Smooth muscle cell of the coronary artery (primary cell): ENCODE data around the gene NRTN. TPM values are rescaled to one million over a fixed set of nuclear protein-coding genes. Genes with fewer than 3 reads are reported as not detected.

Source experiments
- total RNA-seq: library from RNA; depleted of rRNA; stranded (reverse); fragments of >200 nt; gene quantifications from 2 replicates; pipeline ENCODE4 v1.2.3, GENCODE V29; 2014; ENCODE audit warnings: low replicate concordance

NRTN gene, protein sequence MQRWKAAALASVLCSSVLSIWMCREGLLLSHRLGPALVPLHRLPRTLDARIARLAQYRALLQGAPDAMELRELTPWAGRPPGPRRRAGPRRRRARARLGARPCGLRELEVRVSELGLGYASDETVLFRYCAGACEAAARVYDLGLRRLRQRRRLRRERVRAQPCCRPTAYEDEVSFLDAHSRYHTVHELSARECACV
- total RNA-seq: not detected in 2 replicates

DNA sequence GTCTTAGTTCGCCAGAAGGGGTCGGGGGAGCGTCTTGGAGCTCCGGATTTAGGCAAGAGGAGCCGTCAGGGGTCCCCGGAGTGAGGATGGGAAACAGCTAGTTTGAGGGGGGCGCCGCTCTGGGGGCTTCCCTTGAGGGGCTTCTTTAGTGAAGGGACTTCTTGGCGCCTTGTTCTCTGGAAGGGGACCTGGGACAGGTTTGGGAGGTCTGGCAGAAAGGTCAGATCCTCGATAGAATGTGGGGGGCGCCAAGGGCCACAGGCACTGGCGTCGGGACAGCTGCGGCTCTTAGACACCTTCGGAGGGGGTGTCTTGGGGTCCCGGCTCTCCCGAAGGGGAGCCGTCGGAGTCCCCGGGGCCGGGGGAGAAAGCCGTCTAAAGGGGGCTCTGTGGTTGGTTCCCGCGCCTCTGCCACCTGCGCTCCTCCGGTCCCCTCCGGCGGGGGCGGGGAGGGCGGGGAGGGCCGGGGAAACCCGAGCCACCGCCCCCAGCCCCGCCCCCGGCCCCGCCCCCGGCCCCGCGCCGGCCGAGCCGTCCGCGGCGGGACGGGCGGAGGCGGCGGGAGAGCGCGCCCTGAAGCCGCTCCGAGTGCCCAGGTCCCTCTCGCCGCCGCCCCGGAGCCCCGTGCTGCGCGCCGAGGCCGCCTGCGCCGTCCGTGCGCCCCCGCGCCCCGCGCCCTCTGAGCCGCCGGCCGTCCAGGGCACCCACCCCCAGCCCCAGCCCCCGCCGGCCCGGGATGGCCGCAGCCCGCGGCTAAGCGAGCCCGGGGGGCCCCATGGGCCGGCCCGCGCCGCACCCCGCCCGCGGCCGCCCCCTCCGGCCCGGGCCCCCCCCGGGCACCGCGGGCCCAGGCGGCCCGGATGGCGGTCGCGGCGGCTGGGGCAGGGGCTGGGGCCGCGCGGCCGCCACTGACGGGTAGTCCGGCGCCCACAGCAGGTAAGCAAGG is at the start of gene NRTN:
NRTN (plus strand) TSS at position 552 of the 946 bp plus-strand sequence. CDS start 19,099 bp downstream, outside the sequence.

DNA sequence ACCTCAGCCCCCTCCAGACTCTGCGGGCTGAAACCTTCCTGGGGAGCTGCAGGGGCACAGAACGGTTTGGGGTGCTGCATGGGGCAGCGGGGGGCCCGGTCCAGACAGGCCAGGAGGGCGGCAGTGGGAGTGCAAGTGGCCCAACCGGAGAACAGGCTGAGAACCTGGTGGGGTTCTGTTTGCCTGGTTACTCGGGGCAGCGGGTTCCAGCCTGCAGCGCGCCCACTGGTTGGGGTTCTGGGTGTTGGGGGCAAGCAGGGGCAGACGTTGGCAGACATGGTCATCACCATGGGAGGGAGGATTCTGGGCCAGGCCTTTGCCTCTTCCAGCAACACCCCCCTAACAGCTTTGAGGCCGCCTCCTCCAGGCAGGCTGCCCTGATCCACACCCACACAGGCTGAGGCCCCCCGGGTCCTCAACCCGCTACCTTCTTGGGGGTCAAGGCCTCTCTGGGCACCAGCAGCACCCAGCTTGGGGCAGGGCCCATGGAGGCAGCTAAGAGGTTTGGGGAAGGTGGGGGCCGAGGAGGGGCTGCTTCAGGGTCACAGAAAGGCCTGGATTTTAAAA is 20.2 kb upstream of the NRTN start, which contains the start of gene PRR22:
PRR22 (minus strand) TSS at position 166 of the 567 bp plus-strand sequence; CDS start at position 80, 86 bp downstream.

DNA sequence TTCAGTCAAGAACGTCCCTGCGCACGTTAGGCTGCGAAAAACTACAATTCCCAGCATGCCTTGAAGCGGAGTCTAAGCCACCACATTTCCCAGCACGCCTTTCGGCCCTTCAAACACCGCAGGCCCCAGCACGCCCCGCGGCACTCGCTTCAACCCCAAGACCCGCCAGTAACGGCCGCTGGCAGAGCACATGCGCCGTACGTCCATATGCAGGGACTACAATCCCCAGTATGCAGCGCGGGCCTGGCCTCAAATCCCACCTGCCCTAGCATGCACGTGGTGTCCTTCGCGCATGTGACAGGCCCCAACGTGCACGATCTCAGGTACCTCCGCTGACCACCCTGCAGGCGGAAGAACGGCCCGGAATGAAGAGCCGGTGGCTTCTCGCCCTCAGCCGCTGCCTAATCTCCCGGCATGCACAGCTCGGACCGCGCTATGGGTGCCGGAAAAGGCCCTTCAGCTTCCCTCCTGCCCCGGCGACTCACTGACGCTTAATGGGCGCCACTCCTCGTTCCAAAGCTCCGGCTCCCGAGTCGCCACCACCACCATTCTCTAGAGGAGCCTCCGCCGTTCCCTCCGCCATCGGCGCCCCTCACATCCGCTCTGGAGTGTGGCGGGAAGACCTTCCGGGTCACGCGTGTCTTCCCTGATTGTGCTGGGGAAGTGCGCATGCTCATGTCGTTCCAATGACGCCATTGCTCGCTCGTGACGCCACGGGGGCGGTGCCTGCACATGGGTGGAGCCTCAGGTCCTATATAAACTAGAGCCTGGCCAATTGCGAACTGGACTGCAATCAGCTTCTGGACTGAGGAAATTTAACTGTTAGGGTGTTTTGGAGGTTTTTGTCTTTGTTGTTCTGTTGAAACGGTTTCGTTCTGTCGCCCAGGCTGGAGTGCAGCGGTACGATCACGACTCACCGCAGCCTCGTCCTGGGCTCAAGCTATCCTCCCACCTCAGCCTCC is 14.0 kb upstream of the NRTN start, which contains the start of gene DUS3L:
DUS3L (minus strand) TSS at position 605 of the 962 bp plus-strand sequence; CDS start at position 583, 22 bp downstream.

DNA sequence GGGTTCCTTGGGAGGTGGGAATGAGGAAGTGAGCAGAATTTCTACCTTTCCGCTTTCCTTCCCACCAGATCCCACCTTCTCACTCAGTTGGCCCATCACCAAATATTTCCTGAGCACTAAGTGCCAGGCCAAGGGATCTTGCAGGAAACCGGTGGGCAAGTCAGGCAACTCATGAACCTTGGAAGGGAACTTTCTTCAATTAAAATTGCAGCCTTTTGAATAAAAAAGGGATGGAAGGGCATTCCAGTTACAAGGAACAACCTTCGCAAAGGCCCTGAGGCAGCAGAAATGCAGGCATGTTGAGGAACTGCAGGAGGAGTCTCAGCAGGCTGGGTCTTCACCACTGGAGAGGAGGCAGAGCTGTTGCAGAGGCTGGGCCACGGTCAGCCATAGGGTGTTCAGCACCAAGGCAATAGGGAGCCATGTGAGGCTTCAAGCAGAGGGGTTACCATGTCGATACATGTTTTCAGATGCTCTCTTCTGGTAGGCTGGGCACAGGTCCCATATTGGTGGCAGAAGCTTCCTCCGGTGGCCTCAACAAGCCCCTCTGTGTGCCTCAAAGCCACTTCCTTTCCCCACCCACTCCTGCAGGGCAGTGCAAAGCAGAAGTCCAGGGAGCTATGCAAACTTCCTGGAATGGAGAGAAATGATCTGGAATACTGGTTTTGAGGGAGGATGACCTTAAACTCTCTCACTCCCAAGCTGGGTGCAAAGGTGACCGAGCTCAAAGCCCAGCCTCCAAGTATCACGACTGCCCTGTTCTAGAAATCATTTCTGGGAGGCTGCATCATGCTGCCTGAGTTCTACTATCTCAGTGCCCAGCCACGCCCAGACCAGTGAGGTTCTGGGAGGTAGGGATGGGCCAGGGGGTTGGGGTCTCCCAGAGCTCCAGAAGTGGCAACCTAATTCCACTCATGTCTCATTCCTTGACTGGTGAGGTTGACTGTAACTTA is 34.5 kb downstream of the NRTN start, which contains the start of gene FUT6:
FUT6 (minus strand) TSS at position 638 of the 953 bp plus-strand sequence. CDS start 7,135 bp downstream, outside the sequence.

DNA sequence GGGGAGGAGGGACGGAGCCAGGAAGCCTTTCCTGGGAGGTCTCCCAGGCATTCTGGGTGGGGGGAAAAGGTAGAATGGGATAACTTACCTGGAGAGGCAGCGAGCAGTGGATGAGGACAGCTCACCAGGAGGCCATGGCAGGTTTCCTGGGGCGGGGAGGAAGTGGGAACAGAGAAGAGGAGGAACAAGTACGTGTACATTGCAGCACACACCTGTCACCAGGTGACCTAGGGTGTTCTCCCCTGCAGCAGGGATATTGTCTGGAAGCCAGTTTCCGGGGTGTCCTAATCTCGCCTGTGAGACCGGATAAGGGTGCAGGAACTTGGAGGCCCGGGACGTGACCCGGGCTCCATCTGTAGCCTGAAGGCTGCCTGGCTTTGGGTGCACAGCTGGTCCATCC is 46.4 kb downstream of the NRTN start, which contains the start of gene FUT3:
FUT3 (minus strand) TSS at position 148 of the 400 bp plus-strand sequence.

Other genes starting within 250 kb of the NRTN start
- under 0.01 and 0.08 TPM in 2 replicates for gene TINCR, start 237.1 kb upstream of the NRTN start, total RNA-seq
- gene SAFB2, start 182.3 kb upstream of the NRTN start, total RNA-seq: 24.9 and 72.8 TPM in 2 replicates
- 44.8 and 50.3 TPM in 2 replicates for gene SAFB, start 182.0 kb upstream of the NRTN start, total RNA-seq
- 50.3 and 83.6 TPM in 2 replicates for gene MICOS13, start 124.6 kb upstream of the NRTN start, total RNA-seq
- 10.1 and 11.3 TPM in 2 replicates for gene HSD11B1L, start 124.0 kb upstream of the NRTN start, total RNA-seq
- gene RPL36, start 114.8 kb upstream of the NRTN start, total RNA-seq: 777 and 840 TPM in 2 replicates
- 116 and 155 TPM in 2 replicates for gene LONP1, start 84.9 kb upstream of the NRTN start, total RNA-seq
- not detected in 2 replicates for gene CATSPERD, start 84.4 kb upstream of the NRTN start, total RNA-seq
- 0.08 TPM in 1 of 2 replicates, not detected in the other for gene PRR22, start 20.3 kb upstream of the NRTN start, total RNA-seq
- 22.6 and 40.2 TPM in 2 replicates for gene DUS3L, start 13.9 kb upstream of the NRTN start, total RNA-seq
- gene FUT6, start 34.6 kb downstream of the NRTN start, total RNA-seq: not detected in 2 replicates
- gene FUT3, start 46.4 kb downstream of the NRTN start, total RNA-seq: not detected in 2 replicates
- not detected in 2 replicates for gene FUT5, start 65.5 kb downstream of the NRTN start, total RNA-seq
- gene NDUFA11, start 98.7 kb downstream of the NRTN start, total RNA-seq: 196 and 302 TPM in 2 replicates
- gene VMAC, start 99.8 kb downstream of the NRTN start, total RNA-seq: 2.8 and 4.8 TPM in 2 replicates
- 2.3 and 5.1 TPM in 2 replicates for gene CAPS, start 109.2 kb downstream of the NRTN start, total RNA-seq
- 28.8 and 53.8 TPM in 2 replicates for gene RANBP3, start 173.1 kb downstream of the NRTN start, total RNA-seq